ENCODE results near the gene C19orf67. TPM values are rescaled to one million over a fixed set of nuclear protein-coding genes. Genes with fewer than 3 reads are reported as not detected.

The C19orf67 gene
- total and polyA plus RNA-seq, 2 of the 13 experiments (the other 11 are each of a cell fraction or from before 2014, with no cell fraction given) = 0.11 to 0.32 TPM

- TF ChIP-seq ZNF296 (CRISPR knock-in tag; conservative IDR thresholded peaks at IDR 0.05) (no peak), MTA1 (CRISPR knock-in tag; IDR thresholded peaks at IDR 0.05; ENCODE audit: borderline replicate concordance) (0 out of 2 replicates have a peak, but pooled peaks have one; percentile 31), KDM6A (CRISPR knock-in tag; IDR thresholded peaks at IDR 0.05; ENCODE audit: low read depth) (no peak), SP4 (CRISPR knock-in tag; IDR thresholded peaks at IDR 0.05) (0 out of 2 replicates have a peak, but pooled peaks have one; percentile 28), ZFX (CRISPR knock-in tag; IDR thresholded peaks at IDR 0.05; ENCODE audit: low read depth) (no peak; the same call in 1 of the 2 replicates), ZNF441 (CRISPR knock-in tag; IDR thresholded peaks at IDR 0.05; ENCODE audit: borderline replicate concordance) (0 out of 2 replicates have a peak, but pooled peaks have one; percentile 6), ZNF788 (CRISPR knock-in tag; IDR thresholded peaks at IDR 0.05; ENCODE audit: borderline replicate concordance) (0 out of 2 replicates have a peak, but pooled peaks have one; percentile 9), ZNF264 (CRISPR knock-in tag; IDR thresholded peaks at IDR 0.05) (no peak), ATAD3A (CRISPR knock-in tag; IDR thresholded peaks at IDR 0.05) (no peak), KDM5B (CRISPR knock-in tag; IDR thresholded peaks at IDR 0.05; ENCODE audit: borderline replicate concordance) (peak; percentile 57; the same call in 1 of the 2 replicates), MAX (IDR thresholded peaks at IDR 0.05) (0 out of 2 replicates have a peak, but pooled peaks have one; percentile 17), FOXA1 (IDR thresholded peaks at IDR 0.05) (no peak), FOXA1 (CRISPR knock-in tag; IDR thresholded peaks at IDR 0.05) (peak; percentile 59; the same call in 1 of the 2 replicates), UBTF (CRISPR knock-in tag; IDR thresholded peaks at IDR 0.05) (peak; percentile 5; the same call in 1 of the 2 replicates), ZBTB7B (CRISPR knock-in tag; IDR thresholded peaks at IDR 0.05) (peak; percentile 62; the same call in 1 of the 2 replicates), ZHX1 (CRISPR knock-in tag; IDR thresholded peaks at IDR 0.05; ENCODE audit: low read depth) (0 out of 2 replicates have a peak, but pooled peaks have one; percentile 25), NR2F6 (IDR thresholded peaks at IDR 0.05) (no peak), NR2F6 (CRISPR knock-in tag; IDR thresholded peaks at IDR 0.05) (no peak), MAZ (IDR thresholded peaks at IDR 0.05; ENCODE audit: borderline replicate concordance, low read depth, low read length) (no peak), MAZ (CRISPR knock-in tag; IDR thresholded peaks at IDR 0.05; ENCODE audit: low read depth) (no peak), PHF21A (CRISPR knock-in tag; IDR thresholded peaks at IDR 0.05) (peak; percentile 35; the same call in 1 of the 2 replicates), ZNF572 (CRISPR knock-in tag; IDR thresholded peaks at IDR 0.05) (0 out of 2 replicates have a peak, but pooled peaks have one; percentile 12)
- TF ChIP-seq, protein P1, sequence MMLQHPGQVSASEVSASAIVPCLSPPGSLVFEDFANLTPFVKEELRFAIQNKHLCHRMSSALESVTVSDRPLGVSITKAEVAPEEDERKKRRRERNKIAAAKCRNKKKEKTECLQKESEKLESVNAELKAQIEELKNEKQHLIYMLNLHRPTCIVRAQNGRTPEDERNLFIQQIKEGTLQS (CRISPR knock-in tag; IDR thresholded peaks at IDR 0.05) = 0 out of 2 replicates have a peak, but pooled peaks have one; percentile 28
- TF ChIP-seq, protein P2, sequence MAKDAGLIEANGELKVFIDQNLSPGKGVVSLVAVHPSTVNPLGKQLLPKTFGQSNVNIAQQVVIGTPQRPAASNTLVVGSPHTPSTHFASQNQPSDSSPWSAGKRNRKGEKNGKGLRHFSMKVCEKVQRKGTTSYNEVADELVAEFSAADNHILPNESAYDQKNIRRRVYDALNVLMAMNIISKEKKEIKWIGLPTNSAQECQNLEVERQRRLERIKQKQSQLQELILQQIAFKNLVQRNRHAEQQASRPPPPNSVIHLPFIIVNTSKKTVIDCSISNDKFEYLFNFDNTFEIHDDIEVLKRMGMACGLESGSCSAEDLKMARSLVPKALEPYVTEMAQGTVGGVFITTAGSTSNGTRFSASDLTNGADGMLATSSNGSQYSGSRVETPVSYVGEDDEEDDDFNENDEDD (CRISPR knock-in tag; IDR thresholded peaks at IDR 0.05; ENCODE audit: borderline replicate concordance) = no peak
Observed at GRCh38 chr19:14073925-14074838, 11.4 kb downstream of the C19orf67 start (continued).
